HPDE6-E6E7 (cell line): Measurements from ENCODE around the gene LANCL2.

Experiments
- DNase-seq: peaks from one replicate; pipeline ENCODE4 v3.0.0; 2011; ENCODE audit warnings: missing footprints; ENCODE audit errors: extremely low spot score

LANCL2 gene

DNA sequence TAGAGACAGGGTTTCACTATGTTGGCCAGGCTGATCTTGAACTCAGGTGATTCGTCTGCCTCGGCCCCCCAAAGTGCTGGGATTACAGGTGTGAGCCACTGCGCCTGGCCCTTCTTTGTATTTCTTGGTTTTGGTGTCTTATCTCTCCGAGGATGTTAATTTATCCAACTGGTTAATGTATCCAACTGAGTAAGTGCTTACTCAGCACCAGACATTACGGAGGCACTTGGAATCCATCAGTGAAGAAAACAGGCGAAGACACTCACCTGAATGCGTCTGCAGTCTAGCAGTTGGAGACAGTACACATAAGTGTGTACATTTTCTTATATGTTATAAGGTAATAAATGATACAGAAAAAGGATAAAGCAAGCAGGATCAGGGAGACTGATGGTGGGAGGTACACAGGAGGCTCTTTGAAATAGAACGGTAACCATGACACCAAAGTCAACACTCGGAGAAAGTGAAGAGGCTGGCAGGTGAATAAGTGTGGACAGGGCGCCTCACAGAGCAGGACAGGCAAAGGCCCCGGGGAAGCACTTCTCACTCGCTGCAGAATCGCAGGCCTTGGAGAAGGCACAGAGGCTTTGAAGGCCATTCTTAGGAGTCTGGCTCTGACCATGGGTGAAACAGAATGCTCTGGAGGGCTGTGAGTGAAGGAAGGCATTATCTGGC, 73.1 kb downstream of the LANCL2 start:
- DNase-seq, result no peak

- peak; percentile 39 for DNase-seq
Observed at GRCh38 chr7:55438757-55439525, 73.8 kb downstream of the LANCL2 start.

DNA sequence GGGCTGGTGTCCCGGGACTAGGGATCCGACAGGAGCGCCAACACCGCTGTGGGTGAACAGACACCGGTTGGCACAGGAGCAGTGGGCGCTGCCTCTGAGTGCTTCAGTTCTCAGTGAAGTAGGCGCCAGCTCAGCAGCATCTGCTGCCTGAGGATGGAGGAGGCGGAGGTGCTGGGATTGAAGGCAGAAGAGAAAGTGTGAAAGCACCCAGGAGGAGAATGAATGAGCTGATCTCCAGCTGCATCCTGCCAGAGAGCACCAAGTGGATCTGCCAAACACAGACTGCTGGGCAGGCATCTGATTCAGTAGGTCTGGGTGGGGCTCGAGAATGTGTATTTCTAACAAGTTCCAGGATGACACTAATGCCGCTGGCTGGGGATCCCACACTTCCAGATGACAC, 74.5 kb downstream of the LANCL2 start:
- DNase-seq, result no peak

DNA sequence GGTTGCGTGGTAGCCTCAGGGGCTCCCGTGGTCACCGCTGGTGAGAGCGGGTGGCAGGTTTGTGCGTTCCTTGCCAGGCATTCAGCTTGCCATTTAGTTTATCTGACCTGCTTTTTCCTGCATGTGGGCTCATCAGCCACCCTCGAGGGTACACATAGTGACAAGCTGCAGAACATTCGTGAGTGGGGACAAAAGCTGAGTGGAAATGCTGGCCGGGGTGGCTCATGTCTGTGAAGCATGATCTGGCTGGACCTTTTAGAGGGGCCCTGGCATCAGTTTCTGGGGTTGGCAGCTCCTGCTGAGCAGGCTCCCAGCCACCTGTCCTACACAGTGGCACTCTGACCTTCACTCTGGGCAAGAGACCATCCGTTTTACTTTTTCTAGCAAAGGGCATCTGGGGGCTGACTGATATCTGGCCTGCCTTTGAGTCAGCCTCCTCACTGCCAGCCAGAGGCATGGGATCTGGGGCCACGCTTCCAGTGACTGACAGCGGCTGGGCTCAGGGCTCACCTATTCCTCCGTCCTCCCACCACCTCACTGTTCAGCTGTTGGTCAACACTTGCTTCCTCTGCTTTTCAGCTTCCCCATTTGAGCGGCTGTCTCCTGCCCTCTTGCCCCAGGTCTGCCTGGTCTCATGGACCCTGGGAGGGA, 75.0 kb downstream of the LANCL2 start:
- DNase-seq, result no peak

- DNase-seq, result no peak
Observed at GRCh38 chr7:55441002-55441401, 75.9 kb downstream of the LANCL2 start.

- DNase-seq, result no peak
Observed at GRCh38 chr7:55441774-55442522, 76.8 kb downstream of the LANCL2 start.

DNA sequence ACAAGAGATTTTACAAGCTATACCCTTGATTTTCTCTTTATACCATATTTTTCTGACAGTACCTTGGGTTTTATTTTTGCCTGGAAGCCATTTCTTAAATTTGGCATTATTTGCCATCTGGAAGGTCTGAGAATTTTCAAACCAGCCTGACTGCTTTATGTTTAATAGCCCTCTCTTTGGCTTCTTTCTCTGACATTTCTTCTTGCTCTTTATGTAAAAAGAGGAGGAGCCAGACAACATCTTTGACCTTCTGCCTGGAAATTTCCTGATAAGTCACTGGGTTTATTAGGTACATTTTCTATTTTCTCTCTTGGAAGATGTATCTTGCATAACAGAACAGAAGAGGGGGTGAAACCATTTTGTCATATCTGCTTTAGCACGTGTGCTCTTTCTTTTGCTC, 79.6 kb downstream of the LANCL2 start:
- no peak for DNase-seq

DNA sequence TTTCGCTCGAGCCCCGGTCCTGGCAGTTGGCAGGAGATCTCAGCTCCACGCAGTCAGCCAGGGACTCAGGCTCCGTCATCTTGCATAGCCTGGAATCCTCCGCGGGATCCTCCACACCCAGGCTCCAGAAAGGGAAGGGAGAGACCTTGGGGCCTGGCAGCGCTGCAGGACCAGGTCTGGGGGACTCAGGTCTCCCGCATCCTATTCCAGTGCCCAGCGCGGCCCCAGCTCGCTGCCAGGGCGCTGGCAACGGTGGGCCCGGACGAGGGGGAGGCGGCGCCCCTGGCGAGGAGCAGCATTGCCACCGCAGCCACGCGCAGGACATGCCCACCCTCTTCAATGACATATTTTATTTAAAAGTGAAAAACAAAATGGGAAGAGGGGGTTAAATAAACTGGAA, 83.4 kb downstream of the LANCL2 start:
- DNase-seq, result no peak

- DNase-seq, result no peak
Observed at GRCh38 chr7:55449205-55449991, 84.3 kb downstream of the LANCL2 start.

DNA sequence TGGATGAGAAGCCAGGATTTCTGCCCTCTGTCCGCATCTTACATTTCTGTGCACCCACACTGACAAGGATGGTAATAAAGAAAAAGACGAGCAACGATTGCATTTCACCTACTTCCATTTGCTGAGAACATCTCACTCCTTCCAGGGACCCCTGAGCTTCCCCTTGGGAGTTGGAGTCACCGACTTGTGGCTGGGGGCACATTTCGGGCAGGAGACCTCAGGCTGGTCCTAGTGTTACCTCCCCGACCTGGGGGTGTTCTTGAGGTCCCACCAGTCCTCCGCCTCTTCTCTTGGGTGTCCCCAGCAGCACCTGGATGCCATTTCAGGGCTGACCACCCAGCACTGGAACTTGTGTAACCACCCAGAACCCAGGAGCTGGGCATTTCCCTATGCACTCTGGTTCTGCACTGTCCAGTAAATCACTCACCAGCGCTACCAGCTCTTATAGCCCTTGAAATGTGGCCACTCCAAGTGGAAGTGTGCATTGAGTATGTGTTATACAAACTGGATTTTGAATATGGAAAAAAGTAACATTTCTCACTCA, 84.9 kb downstream of the LANCL2 start:
- DNase-seq, result no peak

GRCh38 chr7:55452971-55453370, 87.8 kb downstream of the LANCL2 start:
- no peak for DNase-seq

GRCh38 chr7:55457801-55458200, 92.7 kb downstream of the LANCL2 start:
- no peak for DNase-seq

DNA sequence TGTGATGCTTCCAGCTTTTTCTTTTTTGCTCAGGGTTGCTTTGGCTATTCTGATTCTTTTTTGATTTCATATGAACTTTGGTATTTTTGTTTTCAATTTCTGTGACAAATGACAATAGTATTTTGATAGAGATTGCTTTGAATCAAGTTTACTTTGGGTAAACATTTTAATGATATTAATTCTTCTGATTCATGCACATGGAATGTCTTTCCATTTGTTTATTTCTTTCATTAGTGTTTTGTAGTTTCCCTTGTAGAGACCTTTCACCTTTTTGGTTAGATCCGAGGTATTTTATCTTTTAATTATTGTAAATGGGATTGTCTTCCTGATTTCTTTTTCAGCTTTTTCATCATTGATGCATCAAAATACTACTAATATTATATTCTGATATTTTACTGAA, 93.2 kb downstream of the LANCL2 start:
- no peak for DNase-seq

DNA sequence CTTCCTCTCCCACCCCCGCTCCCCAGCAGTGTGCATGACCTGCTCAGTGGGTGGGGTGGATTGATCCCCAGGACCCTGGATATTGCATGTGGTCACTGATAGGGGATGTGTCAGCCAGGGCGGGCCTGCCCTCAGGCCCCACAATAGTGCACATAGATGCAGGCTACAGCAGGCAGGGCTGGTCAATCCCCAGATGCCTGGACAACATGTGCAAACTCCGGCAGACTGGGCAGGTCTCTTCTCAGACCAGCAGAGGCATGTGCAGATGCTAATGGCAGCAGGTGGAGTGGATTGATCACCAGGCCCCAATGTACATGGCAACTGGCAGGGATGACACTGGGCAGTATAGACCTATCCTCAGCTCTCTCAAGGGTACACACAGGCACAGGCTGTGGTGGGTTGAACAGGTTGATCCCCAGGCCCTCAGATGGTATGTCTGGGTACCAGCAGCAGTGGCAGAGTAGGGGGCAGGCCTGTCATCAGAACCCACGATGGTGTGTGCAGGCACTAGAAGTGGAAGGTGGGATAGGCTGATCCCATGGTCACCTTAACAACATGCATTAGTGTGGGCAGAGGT, 98.6 kb downstream of the LANCL2 start:
- no peak for DNase-seq

DNA sequence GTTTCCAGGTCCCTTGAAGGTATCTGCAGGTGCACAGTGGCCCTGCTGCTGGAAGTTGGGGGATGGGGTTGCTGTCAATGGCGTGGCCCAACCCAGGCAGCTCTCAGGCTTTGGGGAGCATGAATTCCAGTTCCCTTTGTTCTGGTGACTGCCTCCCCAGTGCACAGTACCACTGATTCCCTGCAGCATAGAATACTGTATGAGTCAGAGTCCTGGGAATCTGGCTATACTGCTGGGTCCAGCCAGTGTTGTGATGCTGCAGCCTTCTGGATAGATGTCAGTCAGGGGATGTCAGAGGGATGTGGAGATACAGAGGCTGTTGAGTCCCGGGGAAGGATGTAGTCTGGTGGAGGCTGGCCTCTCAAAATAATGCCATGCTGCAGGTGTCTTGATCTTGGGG, 99.3 kb downstream of the LANCL2 start:
- DNase-seq, result no peak

DNA sequence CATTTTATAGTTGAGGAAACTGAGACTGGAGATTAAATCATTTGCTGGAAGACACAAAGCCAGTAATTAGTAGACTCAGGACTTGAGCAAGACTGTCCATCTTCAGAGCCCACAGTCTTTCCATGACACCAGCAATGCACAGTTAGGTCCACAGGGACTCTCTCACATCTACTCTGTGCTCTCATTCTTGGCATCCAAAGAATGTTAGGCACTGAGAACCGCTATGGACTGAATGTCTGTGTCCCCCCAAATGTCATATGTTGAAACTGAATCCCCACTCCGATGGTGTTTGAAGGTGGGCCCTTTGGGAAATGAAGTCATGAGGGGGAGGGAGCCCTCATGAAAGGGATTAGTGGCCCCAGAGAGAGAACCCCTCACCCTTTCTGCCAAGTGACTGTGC, 100.6 kb downstream of the LANCL2 start:
- DNase-seq, result no peak

DNA sequence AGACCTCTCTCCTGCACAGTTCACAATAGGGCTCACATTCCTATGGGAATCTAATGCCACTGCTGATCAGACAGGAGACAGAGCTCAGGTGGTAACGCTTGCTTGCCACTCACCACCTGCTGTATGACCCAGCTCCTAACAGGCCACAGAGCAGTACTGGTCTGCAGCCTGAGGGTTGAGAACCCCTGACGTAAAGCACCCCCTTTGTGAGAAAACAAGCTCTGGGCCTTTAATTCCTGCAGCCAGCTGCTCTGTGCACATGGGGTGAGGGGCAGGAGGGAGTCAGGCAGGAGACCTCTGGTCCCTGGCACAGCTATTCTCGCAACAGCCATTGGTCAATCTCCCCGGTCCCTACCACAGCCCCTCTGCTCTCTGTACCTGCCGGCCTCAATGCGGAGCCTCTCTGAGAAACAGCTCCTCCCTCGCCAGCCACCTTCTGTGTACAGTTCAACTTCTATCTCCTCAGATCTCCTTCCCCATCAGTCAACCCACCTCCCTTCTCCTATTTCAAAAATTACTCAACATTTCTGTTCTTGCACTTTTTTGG, 102.0 kb downstream of the LANCL2 start:
- no peak for DNase-seq

DNA sequence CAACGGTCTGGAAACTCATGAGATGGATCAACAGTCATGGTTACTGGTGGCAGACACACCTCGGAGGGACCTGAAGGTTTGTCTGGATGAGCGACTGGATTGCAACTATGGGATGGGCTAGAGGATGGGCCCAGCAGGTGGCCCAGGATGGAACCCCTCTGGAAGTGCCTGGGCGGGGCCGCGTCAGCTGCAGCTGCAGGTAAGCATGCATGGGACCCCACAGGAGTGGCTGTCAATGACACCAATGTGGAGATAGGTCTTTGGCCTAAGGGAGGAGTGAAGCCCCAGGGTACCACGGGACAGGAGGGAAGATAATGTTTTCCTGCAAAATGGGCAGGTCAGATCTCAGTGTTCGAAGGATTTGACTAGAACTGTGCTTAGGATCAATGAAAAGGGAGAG, 103.4 kb downstream of the LANCL2 start:
- no peak for DNase-seq

GRCh38 chr7:55469271-55469681, 104.1 kb downstream of the LANCL2 start:
- no peak for DNase-seq

GRCh38 chr7:55469721-55470120, 104.6 kb downstream of the LANCL2 start:
- DNase-seq, result no peak

DNA sequence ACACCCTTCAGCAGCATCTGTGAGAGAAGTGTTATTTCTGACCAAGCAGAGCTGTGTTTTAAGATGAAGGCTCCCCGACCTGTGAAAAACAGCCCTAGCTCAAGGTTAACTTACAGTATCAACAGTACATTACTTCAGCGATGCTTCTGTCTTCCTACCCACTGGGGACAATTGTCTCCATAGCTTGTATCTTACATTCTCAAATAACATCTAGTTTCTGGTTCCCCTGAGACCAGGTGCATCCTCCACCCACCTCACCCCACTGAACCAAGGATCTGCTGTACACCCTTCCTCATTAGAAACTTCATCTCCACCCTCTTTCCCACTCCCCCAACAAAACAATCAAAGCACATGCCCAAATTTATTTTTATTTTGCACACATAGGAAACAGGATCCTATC, 105.1 kb downstream of the LANCL2 start:
- no peak for DNase-seq
